RCC 7860 (cell line): ENCODE results near the gene RALGPS2.
A peak's percentile ranks its signal among the peaks of the same experiment; 100 is the strongest.
"Not testable (repeated sequence)": the region's sequence is repeated elsewhere in the genome, so short reads cannot be mapped to it uniquely, and the experiment has no call there.

Source experiments
- DNase-seq: peaks from one replicate; pipeline ENCODE4 v3.0.0-alpha.2; 2015; ENCODE audit warnings: low spot score
- FAIRE-seq: peaks from 2 replicates; lab custom pipeline; 2012; peaks lifted over from hg19 to GRCh38; lab: Jason Lieb, UNC

Gene RALGPS2

GRCh38 chr1:178723546-178723945, 1.5 kb upstream of the RALGPS2 start:
- no peak for FAIRE-seq
- DNase-seq = no peak

GRCh38 chr1:178724376-178724727, 692 bp upstream of the RALGPS2 start:
- DNase-seq (no peak), FAIRE-seq (no peak)

DNA sequence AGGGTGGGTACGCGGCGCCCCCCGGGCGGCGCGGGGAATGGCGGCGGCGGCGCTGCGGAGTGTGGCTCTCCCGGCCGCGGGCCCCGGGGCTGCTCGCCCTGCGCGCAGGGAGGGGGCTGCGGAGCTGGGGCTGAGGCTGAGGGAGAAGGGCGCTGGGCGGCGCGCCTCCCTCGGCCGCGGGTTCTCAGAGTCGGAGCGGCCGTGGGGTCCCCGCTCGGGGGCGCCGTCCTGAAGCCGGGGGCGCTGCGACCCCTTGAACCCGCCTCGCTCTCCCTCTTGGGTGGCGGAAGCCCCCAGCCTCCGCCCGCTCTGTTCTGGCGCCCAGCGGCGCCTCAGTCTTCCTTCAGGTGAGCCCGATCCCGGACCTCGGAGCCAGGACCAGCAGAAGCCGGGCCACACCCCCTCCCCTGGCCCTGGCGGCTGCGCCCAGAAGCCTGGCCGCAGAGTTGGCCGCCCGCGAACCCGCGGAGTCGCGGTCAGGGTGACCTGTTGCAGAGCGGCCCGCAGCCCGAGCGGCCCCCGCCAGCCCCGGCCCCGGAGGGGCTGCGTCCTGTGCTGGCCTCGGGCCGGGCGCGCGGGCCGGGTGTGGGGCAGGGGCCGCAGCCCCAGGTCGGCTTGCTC, 532 bp downstream of the RALGPS2 start:
- no peak for FAIRE-seq
- peak; percentile 19 for DNase-seq

- FAIRE-seq (peak; percentile 95), DNase-seq (peak; percentile 90)
These were observed 1.1 kb downstream of the RALGPS2 start for GRCh38 chr1:178726087-178726517.

DNA sequence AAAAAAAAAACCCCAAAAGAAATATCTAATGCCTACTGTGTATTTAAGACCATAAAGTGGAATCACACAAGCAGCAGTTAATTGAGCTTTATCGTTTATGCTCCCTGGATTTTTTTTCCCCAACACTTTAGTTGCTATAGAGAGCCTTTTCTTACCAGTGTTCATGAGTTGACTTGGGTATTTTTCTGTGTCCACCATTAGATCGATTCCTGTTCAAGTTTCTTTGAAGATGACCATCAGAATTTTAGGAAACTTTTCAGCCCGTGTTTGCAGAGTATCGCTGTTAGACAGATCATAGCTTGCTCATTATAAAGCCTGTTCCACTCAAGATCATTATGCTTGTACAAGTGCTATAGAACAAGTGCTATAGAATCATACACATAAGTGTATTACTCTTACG, 1.5 kb downstream of the RALGPS2 start:
- FAIRE-seq = no peak
- DNase-seq = no peak

- no peak for DNase-seq
- peak; percentile 38 for FAIRE-seq
These were observed 2.2 kb downstream of the RALGPS2 start for GRCh38 chr1:178727014-178727895.

- no peak for FAIRE-seq
- DNase-seq = no peak
These were observed 8.9 kb downstream of the RALGPS2 start for GRCh38 chr1:178733972-178734371.

GRCh38 chr1:178738780-178739179, 13.7 kb downstream of the RALGPS2 start:
- DNase-seq (no peak), FAIRE-seq (no peak)

GRCh38 chr1:178739285-178740045, 14.4 kb downstream of the RALGPS2 start:
- FAIRE-seq = no peak
- no peak for DNase-seq

DNA sequence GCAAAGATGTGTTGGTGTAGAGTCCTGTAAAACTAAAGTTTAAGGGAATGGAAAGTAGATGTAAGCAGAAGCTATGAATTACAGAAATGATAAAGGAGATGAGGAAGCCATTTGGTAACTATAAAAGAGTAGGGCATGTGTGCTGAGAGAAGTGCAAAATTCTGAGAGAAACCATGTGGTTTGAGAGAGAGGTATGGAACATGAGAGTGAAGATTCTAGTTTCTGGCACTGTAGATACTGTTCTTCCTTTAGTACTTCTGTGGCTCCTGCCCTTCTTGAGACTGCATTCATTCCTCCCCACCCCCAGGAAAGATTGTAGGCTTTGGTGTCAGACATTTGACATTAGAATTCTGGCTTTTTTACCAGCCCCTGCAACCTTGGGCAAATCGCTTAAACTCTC, 15.4 kb downstream of the RALGPS2 start:
- DNase-seq (no peak), FAIRE-seq (no peak)

GRCh38 chr1:178740924-178741323, 15.9 kb downstream of the RALGPS2 start:
- no peak for FAIRE-seq

GRCh38 chr1:178743801-178744200, 18.8 kb downstream of the RALGPS2 start:
- FAIRE-seq = no peak
- no peak for DNase-seq

More at GRCh38 chr1:178740924-178741323, 15.9 kb downstream of the RALGPS2 start:
- DNase-seq = no peak

DNA sequence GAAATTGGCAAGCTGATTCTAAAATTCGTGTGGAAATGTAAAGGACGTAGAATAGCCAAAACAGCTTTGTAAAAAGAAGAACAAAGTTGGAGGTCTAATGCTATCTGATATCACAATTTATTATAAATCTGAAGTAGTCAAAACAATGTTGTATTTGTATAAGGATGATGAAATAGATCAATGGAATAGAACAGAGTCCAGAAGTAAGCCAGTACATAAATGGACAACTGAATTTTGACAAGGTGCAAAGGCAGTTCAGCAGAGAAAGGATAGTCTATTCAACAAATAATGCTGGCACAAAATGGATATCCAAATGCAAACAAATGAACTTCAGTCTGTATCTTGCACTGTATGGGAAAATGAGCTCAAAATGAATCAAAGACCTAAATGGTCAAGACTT, 20.2 kb downstream of the RALGPS2 start:
- FAIRE-seq (no peak), DNase-seq (no peak)

- peak; percentile 5 for FAIRE-seq
- DNase-seq = no peak
These were observed 21.3 kb downstream of the RALGPS2 start for GRCh38 chr1:178746345-178746744.

DNA sequence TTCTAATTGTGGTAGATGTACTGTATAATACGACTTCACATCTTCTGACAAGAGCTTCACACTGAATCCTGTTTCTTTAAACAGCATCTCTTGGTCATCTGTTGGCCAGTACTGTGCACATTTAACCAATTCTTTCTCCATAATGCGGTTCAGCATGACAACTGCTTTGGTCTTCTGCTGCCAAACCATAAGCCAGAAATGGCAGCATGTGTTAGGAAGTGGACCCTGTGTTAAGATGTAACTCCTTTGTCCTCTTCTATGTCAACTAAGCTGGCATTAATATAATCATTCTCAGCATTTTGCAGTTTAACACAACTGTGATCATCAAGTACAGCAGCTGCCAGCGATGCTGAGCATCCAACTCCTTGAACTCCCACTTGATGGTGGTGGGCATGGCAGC, 22.3 kb downstream of the RALGPS2 start:
- DNase-seq, FAIRE-seq: not testable (repeated sequence)

- DNase-seq (no peak), FAIRE-seq (no peak)
These were observed 24.6 kb downstream of the RALGPS2 start for GRCh38 chr1:178749581-178750166.

DNA sequence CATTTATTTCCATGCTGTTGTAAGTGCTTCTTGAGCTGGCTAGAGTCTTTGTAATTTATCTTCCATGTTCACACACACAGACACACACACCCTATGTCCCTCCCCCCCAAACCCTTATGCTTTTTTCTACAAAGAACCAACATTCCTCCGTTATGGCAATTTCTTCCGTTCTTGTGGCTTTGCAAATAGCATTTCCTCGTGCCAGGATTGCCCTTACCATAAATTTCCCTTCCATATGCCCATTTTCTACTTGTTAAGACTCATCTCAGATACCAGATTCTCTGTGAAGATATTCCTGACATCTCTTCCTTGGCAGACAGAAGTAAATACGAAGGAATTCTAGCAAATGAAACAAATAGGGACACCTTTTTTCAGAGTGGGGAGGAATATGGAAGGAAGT, 26.0 kb downstream of the RALGPS2 start:
- DNase-seq (no peak), FAIRE-seq (no peak)

- DNase-seq (no peak), FAIRE-seq (no peak)
These were observed 27.8 kb downstream of the RALGPS2 start for GRCh38 chr1:178752891-178753290.

DNA sequence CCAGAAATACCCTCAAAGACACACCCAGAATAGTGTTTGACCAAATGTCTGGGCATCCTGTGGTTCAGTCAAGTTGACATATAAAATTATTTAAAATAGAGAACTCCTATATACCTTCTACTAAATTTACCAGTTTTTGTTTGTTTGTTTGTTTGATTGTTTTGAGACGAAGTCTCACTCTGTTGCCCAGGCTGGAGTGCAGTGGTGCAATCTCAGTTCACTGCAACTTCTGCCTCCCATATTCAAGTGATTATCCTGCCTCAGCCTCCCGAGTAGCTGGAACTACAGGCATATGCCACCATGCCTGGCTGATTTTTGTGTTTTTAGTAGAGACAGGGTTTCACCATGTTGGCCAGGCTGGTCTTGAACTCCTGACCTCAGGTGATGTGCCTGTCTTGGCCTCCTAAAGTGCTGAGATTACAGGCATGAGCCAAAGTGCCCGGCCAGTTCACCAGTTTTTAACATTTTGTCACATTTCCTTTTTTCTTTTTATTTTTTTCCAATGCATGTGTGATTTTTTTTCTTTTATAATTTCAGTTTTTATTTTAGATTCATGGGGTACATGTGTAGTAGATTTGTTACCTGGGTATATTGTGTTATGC, 29.7 kb downstream of the RALGPS2 start:
- not testable (repeated sequence) for FAIRE-seq

GRCh38 chr1:178768423-178768822, 43.4 kb downstream of the RALGPS2 start:
- FAIRE-seq (no peak), DNase-seq (no peak)

More for the DNA sequence above, 29.7 kb downstream of the RALGPS2 start:
- DNase-seq = not testable (repeated sequence)

- no peak for FAIRE-seq
These were observed 47.9 kb downstream of the RALGPS2 start for GRCh38 chr1:178772952-178773351.

More at GRCh38 chr1:178772952-178773351, 47.9 kb downstream of the RALGPS2 start:
- no peak for DNase-seq
